ENCODE measurements around the gene CLTCL1. TPM values are rescaled to one million over a fixed set of nuclear protein-coding genes. Genes with fewer than 3 reads are reported as not detected.
A peak's percentile ranks its signal among the peaks of the same experiment; 100 is the strongest.

Gene CLTCL1
- total and polyA plus RNA-seq, 9 of the 15 experiments (the other 6 are each of a cell fraction or from before 2014, with no cell fraction given) = 1.1 to 11.7 (median 5.0) TPM

GRCh38 chr22:19291218-19291579 is 320 bp downstream of the CLTCL1 start (continued):
- no peak for TF ChIP-seq ZNF695 (CRISPR knock-in tag; IDR thresholded peaks at IDR 0.05)
- TF ChIP-seq BRD4 (IDR thresholded peaks at IDR 0.05) = no peak; the same call in 1 of the 2 replicates
- no peak for TF ChIP-seq MBD1 (CRISPR knock-in tag; IDR thresholded peaks at IDR 0.05)
- no peak for TF ChIP-seq OTX1 (CRISPR knock-in tag; IDR thresholded peaks at IDR 0.05)
- TF ChIP-seq SMARCB1 (IDR thresholded peaks at IDR 0.05; ENCODE audit: insufficient read length, low read depth) = peak; percentile 27
- TF ChIP-seq, protein P1, sequence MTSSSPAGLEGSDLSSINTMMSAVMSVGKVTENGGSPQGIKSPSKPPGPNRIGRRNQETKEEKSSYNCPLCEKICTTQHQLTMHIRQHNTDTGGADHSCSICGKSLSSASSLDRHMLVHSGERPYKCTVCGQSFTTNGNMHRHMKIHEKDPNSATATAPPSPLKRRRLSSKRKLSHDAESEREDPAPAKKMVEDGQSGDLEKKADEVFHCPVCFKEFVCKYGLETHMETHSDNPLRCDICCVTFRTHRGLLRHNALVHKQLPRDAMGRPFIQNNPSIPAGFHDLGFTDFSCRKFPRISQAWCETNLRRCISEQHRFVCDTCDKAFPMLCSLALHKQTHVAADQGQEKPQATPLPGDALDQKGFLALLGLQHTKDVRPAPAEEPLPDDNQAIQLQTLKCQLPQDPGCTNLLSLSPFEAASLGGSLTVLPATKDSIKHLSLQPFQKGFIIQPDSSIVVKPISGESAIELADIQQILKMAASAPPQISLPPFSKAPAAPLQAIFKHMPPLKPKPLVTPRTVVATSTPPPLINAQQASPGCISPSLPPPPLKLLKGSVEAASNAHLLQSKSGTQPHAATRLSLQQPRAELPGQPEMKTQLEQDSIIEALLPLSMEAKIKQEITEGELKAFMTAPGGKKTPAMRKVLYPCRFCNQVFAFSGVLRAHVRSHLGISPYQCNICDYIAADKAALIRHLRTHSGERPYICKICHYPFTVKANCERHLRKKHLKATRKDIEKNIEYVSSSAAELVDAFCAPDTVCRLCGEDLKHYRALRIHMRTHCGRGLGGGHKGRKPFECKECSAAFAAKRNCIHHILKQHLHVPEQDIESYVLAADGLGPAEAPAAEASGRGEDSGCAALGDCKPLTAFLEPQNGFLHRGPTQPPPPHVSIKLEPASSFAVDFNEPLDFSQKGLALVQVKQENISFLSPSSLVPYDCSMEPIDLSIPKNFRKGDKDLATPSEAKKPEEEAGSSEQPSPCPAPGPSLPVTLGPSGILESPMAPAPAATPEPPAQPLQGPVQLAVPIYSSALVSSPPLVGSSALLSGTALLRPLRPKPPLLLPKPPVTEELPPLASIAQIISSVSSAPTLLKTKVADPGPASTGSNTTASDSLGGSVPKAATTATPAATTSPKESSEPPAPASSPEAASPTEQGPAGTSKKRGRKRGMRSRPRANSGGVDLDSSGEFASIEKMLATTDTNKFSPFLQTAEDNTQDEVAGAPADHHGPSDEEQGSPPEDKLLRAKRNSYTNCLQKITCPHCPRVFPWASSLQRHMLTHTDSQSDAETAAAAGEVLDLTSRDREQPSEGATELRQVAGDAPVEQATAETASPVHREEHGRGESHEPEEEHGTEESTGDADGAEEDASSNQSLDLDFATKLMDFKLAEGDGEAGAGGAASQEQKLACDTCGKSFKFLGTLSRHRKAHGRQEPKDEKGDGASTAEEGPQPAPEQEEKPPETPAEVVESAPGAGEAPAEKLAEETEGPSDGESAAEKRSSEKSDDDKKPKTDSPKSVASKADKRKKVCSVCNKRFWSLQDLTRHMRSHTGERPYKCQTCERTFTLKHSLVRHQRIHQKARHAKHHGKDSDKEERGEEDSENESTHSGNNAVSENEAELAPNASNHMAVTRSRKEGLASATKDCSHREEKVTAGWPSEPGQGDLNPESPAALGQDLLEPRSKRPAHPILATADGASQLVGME (CRISPR knock-in tag; IDR thresholded peaks at IDR 0.05) = peak; percentile 86
- TF ChIP-seq DNMT1 (IDR thresholded peaks at IDR 0.05) = no peak
- TF ChIP-seq ZNF586 (CRISPR knock-in tag; conservative IDR thresholded peaks at IDR 0.05) = no peak
- TF ChIP-seq MAFG (tag; conservative IDR thresholded peaks at IDR 0.05) = no peak
- TF ChIP-seq, protein P2, sequence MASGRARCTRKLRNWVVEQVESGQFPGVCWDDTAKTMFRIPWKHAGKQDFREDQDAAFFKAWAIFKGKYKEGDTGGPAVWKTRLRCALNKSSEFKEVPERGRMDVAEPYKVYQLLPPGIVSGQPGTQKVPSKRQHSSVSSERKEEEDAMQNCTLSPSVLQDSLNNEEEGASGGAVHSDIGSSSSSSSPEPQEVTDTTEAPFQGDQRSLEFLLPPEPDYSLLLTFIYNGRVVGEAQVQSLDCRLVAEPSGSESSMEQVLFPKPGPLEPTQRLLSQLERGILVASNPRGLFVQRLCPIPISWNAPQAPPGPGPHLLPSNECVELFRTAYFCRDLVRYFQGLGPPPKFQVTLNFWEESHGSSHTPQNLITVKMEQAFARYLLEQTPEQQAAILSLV (tag; IDR thresholded peaks at IDR 0.05) = no peak
- no peak for TF ChIP-seq HNRNPUL1 (IDR thresholded peaks at IDR 0.05; ENCODE audit: low read length)
- TF ChIP-seq ZNF212 (CRISPR knock-in tag; IDR thresholded peaks at IDR 0.05) = no peak
- peak; percentile 94 for TF ChIP-seq ZBTB7A (IDR thresholded peaks at IDR 0.05; ENCODE audit: borderline replicate concordance, control insufficient read depth, low read depth, low read length)
- peak in 1 of 2 experiments; percentile 92 for TF ChIP-seq UBTF (IDR thresholded peaks at IDR 0.05; ENCODE audit: borderline replicate concordance in 1 of 2, low read depth in 2 of 2, low read length in 2 of 2)
- TF ChIP-seq E2F6 (IDR thresholded peaks at IDR 0.05; ENCODE audit: borderline replicate concordance in 1 of 2, extremely low read depth in 1 of 2, insufficient read depth in 1 of 2, insufficient read length in 1 of 2, low read depth in 1 of 2, low read length in 1 of 2, poor library complexity in 1 of 2, severe bottlenecking in 1 of 2) = peak in 1 of 2 experiments; percentile 56
